ENCODE data around the gene ACSS1.

- TF ChIP-seq CTCF (IDR thresholded peaks at IDR 0.05) (no peak), POLR2A (IDR thresholded peaks at IDR 0.05) (no peak), EP300 (IDR thresholded peaks at IDR 0.05) (no peak)
These were observed 43.1 kb downstream of the ACSS1 start for GRCh38 chr20:25014816-25015215.

All from tibial nerve (tissue), 4 donors.